Fibroblast of pulmonary artery (primary cell): ENCODE measurements around the gene KRT16.
"Not testable (repeated sequence)": the region's sequence is repeated elsewhere in the genome, so short reads cannot be mapped to it uniquely, and the experiment has no call there.

Experiments used
- DNase-seq: peaks from one replicate; pipeline ENCODE4 v3.0.0-alpha.2; 2010; ENCODE audit warnings: low read depth
- H3K4me3 ChIP-seq: replicated peaks from 2 replicates; pipeline ENCODE4 v1.5.1; 2011; ENCODE audit warnings: low read depth, mild to moderate bottlenecking, control low read depth, low read length, moderate library complexity
- TF ChIP-seq, protein P1 (sequence below): IDR thresholded peaks from 2 replicates; pipeline ENCODE4 v1.5.1; 2011; ENCODE audit warnings: mild to moderate bottlenecking, control low read depth, low read length, inconsistent platforms; ENCODE audit errors: missing control alignments

The KRT16 gene

DNA sequence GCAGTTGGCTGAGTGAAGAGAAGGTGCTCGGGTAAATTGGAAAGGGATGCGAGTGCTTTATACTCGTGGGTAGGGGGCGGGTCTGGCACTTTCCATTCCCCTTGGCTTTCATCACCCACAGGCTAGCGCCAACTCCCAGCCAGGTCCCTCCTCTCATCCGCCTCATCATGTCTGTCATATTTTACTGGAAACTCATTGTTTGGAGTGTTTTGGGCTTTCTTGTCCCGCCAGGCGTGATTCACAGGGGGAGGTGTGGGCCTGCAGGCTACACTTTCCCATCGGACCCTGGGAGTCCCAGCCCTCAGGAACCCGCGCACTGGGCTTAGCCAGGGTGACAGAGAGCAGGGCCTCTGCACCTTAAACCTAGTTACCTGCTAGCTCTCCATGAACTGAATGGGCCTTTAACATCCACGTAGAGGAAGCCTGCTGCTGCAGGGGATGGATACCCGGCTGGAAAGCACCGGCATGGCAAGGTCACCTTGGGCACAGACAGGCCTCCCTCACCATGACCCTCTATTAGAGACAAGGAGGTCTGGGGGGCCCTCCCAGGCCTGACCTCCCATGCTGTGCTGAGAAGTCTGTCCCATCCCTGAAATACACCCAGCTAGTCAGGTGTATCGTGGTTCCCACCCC, 25.6 kb downstream of the KRT16 start, which contains the start of gene KRT14:
KRT14 (minus strand) TSS at position 33 of the 633 bp plus-strand sequence. CDS start 61 bp downstream, outside the sequence.
- no peak for DNase-seq
- TF ChIP-seq, protein P1, sequence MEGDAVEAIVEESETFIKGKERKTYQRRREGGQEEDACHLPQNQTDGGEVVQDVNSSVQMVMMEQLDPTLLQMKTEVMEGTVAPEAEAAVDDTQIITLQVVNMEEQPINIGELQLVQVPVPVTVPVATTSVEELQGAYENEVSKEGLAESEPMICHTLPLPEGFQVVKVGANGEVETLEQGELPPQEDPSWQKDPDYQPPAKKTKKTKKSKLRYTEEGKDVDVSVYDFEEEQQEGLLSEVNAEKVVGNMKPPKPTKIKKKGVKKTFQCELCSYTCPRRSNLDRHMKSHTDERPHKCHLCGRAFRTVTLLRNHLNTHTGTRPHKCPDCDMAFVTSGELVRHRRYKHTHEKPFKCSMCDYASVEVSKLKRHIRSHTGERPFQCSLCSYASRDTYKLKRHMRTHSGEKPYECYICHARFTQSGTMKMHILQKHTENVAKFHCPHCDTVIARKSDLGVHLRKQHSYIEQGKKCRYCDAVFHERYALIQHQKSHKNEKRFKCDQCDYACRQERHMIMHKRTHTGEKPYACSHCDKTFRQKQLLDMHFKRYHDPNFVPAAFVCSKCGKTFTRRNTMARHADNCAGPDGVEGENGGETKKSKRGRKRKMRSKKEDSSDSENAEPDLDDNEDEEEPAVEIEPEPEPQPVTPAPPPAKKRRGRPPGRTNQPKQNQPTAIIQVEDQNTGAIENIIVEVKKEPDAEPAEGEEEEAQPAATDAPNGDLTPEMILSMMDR: no peak
- H3K4me3 ChIP-seq: no peak within 1 kb of the TSS

DNA sequence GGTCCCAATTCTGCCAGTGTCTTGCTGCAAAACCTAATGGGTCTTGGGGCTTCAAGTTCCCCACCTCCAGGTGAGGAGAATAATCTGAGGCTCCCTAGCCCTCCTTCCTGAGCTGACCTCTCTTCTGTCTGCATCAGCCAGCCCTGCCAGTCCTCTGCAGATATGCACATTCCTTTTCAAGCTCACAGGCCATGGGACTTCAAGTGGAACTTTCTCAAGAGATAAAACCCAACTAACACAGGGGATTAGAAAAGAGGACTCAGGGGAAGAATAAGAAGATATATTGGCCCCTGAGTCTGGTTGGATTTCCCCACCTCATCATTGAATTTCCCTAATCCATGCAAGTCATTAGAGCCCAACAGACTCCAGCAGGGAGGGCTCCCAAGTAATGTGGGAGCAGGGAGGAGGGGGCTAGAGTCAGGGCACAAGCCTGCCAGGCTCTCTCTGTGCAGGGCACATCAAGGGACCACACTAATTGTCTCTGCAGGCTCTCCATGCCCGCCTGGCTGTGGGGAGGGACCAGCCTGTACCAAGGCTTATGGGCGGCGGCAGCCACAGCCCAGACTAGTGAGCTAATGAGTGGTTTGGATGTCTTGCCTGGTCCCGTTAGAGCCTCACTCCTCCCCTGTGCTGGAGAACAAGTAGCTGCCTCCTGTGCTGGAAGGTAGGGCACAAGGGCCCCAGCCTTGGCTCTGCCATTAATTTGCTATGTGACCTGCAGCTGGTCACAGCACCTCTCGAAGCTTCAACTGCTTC, 27.1 kb downstream of the KRT16 start:
- no peak overlapping the region for H3K4me3 ChIP-seq
- TF ChIP-seq, protein P1: no peak
- no peak for DNase-seq

DNA sequence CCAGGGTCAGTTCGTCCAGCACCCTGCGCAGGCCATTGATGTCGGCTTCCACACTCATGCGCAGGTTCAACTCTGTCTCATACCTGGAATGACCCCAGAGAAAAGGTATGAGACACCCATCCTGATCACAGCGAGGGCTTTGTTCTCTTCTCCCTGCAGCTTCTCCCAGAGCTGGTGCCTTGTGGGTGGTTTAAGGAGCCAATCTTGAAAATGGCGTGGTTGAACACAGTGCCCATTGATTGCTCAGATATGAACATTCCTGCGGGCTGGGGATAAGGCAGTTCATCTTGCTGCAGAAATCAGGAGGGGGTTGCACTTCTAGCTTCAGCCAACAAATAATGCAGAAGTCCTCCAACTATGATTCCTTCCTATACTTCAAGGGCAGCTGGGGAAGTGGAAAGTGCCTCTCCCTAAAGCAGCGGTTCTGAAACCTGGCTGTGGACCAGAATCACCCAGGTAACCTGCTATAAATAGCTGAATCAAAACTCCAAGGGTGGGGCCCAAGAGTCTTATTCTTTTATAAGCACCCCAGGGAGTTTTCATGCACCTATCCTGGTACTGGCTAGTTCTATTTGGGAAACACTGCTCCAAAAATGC, 28.1 kb downstream of the KRT16 start:
- not testable (repeated sequence) for DNase-seq, H3K4me3 ChIP-seq

DNA sequence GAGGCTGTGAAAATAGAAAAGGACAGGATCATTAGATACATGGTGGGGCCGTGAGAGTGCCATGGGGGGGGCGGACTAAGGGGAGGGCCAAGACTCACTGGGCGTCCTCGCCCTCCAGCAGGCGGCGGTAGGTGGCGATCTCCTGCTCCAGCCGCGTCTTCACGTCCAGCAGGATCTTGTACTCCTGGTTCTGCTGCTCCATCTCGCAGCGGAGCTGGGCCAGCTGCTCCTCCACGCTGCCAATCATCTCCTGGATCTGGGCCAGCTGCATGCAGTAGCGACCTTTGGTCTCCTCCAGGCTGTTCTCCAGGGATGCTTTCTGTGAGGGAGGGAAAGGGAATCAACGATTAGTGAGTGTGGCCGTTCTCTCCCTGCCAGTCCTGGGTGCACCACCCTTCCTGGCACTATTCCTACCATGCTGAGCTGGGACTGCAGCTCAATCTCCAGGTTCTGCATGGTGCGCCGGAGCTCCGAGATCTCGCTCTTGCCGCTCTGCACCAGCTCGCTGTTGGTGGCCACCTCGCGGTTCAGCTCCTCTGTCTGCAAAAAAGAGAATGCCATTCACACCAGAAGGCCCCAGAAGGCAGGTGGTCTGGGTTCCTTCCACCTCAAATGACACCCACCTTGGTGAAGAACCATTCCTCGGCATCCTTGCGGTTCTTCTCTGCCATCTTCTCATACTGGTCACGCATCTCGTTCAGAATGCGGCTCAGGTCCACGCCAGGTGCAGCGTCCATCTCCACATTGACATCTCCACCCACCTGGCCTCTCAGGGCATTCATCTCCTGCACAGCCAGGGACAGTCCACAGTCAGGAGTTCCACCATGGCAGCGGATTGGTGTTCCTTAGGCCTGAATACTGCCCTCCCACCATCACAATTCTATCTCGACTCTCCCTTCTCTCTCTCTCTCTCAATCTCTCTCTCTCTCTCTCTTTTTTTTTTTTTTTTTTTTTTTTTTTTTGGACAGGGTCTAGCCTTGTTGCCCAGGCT, 29.1 kb downstream of the KRT16 start:
- no peak for DNase-seq
- TF ChIP-seq, protein P1: peak; percentile 0
- no peak overlapping the region for H3K4me3 ChIP-seq

DNA sequence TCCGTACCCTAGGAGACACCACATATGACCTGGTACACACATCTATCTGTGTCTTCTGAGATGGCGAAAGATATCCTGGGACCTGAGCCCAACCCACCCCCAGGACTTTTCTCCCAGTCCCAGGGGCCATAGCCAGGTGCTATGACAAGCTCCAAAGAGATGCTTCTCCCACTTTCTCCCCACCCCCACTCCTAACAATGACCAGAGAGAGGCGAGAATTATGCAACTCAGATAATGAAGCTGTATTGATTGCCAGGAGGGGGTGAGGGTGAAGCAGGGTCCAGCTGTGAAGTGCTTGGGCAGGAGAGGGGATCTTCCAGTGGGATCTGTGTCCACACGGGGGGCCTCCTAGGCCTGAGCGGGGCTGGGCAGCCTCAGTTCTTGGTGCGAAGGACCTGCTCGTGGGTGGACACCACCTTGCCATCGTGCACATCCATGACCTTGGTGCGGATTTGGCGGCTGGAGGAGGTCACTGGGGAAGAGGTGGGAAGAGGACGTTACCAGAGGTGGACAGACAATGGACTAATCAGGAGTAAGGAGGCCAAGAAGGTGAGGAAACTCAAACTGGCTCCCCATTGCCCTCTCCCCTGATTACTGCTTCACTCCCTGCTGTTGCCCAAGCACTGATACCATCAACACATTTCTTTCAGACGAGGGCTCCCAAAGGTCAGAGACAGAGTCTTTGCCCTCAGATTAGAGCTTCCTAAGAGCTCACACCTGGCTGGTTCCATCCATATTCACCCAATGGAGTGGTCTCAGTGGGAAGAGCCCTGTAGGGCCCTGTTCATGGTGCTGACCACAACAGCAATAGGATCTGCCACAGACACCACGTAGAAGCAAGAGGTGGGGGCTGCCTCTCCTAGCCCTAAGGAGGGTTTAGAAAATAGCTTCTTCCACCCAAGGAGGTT, 30.3 kb downstream of the KRT16 start:
- not testable (repeated sequence) for DNase-seq

DNA sequence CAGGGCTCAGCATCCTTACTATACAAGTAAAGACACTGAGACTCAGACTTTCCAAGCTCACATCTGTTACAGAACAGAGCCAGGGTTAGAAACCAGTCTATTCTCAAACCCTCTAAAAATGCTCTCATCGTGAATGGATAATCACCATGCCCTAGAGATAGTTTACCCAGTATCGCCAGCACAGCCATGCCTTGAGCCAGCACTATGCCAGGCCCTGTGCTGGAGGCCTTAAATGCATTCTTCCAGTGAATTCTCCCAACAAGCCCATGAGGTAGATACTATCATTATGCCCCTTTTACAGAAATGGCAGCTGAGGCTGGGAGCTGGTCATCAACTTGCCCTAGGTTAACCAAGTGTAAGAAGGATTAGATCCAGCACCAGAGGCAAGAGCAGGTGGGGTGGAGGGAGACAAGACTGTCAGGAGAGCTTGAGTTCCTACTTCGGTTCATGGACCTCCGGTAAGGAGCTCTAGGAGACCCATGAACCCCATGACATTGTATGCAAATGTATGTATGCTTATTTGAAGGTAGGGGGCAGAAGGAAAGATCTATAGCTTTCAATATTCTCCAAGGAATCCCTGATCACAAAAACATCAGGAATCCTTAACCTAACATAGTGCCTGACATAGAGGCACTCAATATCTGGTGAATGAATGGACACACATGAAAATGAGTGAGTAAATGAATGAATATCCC, 31.1 kb downstream of the KRT16 start:
- no peak overlapping the region for H3K4me3 ChIP-seq

More for the DNA sequence above, 30.3 kb downstream of the KRT16 start:
- H3K4me3 ChIP-seq: not testable (repeated sequence)

More for the DNA sequence above, 31.1 kb downstream of the KRT16 start:
- DNase-seq: no peak
- TF ChIP-seq, protein P1: no peak
